ENCODE data around the gene CCNDBP1.

CCNDBP1 gene

GRCh38 chr15:43184407-43185124 is 637 bp upstream of the CCNDBP1 start:
- H3K9me3 ChIP-seq (ENCODE audit: control insufficient read depth, low read length): no peaks in the 10 kb centered on the region
- H3K27ac ChIP-seq: peak overlapping the region; percentile 78
- H2AFZ ChIP-seq: peak overlapping the region; percentile 91
- no peak for TF ChIP-seq CTCF (IDR thresholded peaks at IDR 0.05)
- H3K79me2 ChIP-seq: no peaks in the 10 kb centered on the region
- H3K36me3 ChIP-seq (ENCODE audit: control insufficient read depth, insufficient read depth, low read length): no peaks in the 10 kb centered on the region
- no peak overlapping the region for H3K4me2 ChIP-seq (ENCODE audit: low read length)
- no peak overlapping the region for H3K9ac ChIP-seq
- H3K4me3 ChIP-seq (ENCODE audit: low read depth, low read length): peak overlapping the region; percentile 89
- no peaks in the 10 kb centered on the region for H3K27me3 ChIP-seq (ENCODE audit: control insufficient read depth, insufficient read depth, low read length)
- no peaks in the 10 kb centered on the region for H3K4me1 ChIP-seq

DNA sequence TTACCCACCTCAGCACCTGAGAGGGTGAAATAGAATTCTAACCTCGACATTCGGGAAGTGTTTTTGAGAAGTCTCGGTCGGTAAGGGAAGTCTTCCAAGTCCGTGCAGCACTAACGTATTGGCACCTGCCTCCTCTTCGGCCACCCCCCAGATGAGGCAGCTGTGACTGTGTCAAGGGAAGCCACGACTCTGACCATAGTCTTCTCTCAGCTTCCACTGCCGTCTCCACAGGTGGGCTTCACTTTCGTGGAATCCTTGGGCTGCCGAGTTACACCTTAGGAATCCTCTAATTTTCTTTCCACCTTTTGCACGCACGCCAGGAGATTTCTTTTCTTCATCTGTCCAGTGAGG is 775 bp downstream of the CCNDBP1 start:
- no peaks in the 10 kb centered on the region for H3K79me2 ChIP-seq
- H3K4me2 ChIP-seq (ENCODE audit: low read length): peak overlapping the region; percentile 88
- peak overlapping the region; percentile 89 for H3K4me3 ChIP-seq (ENCODE audit: low read depth, low read length)
- no peaks in the 10 kb centered on the region for H3K9me3 ChIP-seq (ENCODE audit: control insufficient read depth, low read length)
- no peaks in the 10 kb centered on the region for H3K27me3 ChIP-seq (ENCODE audit: control insufficient read depth, insufficient read depth, low read length)
- peak overlapping the region; percentile 91 for H2AFZ ChIP-seq
- H3K4me1 ChIP-seq: no peaks in the 10 kb centered on the region
- no peaks in the 10 kb centered on the region for H3K36me3 ChIP-seq (ENCODE audit: control insufficient read depth, insufficient read depth, low read length)
- peak overlapping the region; percentile 78 for H3K27ac ChIP-seq
- peak; percentile 1 for TF ChIP-seq CTCF (IDR thresholded peaks at IDR 0.05)
- peak overlapping the region; percentile 89 for H3K9ac ChIP-seq

GRCh38 chr15:43187544-43188155 is 2.4 kb downstream of the CCNDBP1 start:
- H3K27me3 ChIP-seq (ENCODE audit: control insufficient read depth, insufficient read depth, low read length): no peaks in the 10 kb centered on the region
- H3K27ac ChIP-seq: no peak overlapping the region
- H3K4me1 ChIP-seq: no peaks in the 10 kb centered on the region
- no peak overlapping the region for H3K9ac ChIP-seq
- no peak overlapping the region for H3K4me2 ChIP-seq (ENCODE audit: low read length)
- H3K36me3 ChIP-seq (ENCODE audit: control insufficient read depth, insufficient read depth, low read length): no peaks in the 10 kb centered on the region
- H3K4me3 ChIP-seq (ENCODE audit: low read depth, low read length): no peak overlapping the region
- no peaks in the 10 kb centered on the region for H3K79me2 ChIP-seq
- TF ChIP-seq CTCF (IDR thresholded peaks at IDR 0.05): peak; percentile 29
- H3K9me3 ChIP-seq (ENCODE audit: control insufficient read depth, low read length): no peaks in the 10 kb centered on the region
- H2AFZ ChIP-seq: no peak overlapping the region

DNA sequence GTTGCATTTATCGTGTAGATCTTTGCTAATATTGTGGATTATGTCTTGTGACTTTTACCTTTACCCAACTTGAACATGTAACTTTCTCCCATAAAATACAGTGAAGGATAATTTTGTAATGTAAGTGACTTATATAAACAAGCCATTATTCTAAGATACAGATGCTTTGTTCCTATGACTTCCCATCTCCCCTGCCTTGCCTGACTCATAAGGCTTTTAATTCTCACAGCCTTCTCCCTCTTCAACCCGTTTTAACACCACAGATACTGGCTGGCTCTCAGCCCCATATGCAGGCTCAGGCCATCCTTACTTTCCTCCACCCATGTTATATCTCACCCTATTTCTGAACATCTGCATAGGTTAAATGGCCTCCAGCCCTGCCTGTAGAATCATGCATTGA is 4.1 kb downstream of the CCNDBP1 start:
- Histone ChIP-seq H3K9ac (no peak overlapping the region), H2AFZ (no peak overlapping the region), H3K4me1 (no peaks in the 10 kb centered on the region), H3K79me2 (no peaks in the 10 kb centered on the region), H3K27ac (no peak overlapping the region), H3K9me3 (ENCODE audit: control insufficient read depth, low read length) (no peaks in the 10 kb centered on the region), H3K36me3 (ENCODE audit: control insufficient read depth, insufficient read depth, low read length) (no peaks in the 10 kb centered on the region), H3K27me3 (ENCODE audit: control insufficient read depth, insufficient read depth, low read length) (no peaks in the 10 kb centered on the region), H3K4me3 (ENCODE audit: low read depth, low read length) (no peak overlapping the region), H3K4me2 (ENCODE audit: low read length) (no peak overlapping the region)
- no peak for TF ChIP-seq CTCF (IDR thresholded peaks at IDR 0.05)

GRCh38 chr15:43190178-43190577 is 5.0 kb downstream of the CCNDBP1 start:
- H3K4me1 ChIP-seq: no peaks in the 10 kb centered on the region
- H3K9ac ChIP-seq: no peak overlapping the region
- no peaks in the 10 kb centered on the region for H3K9me3 ChIP-seq (ENCODE audit: control insufficient read depth, low read length)
- no peaks in the 10 kb centered on the region for H3K36me3 ChIP-seq (ENCODE audit: control insufficient read depth, insufficient read depth, low read length)
- H3K79me2 ChIP-seq: no peaks in the 10 kb centered on the region
- H3K27ac ChIP-seq: no peak overlapping the region
- TF ChIP-seq CTCF (IDR thresholded peaks at IDR 0.05): no peak
- H3K4me3 ChIP-seq (ENCODE audit: low read depth, low read length): no peak overlapping the region
- H3K4me2 ChIP-seq (ENCODE audit: low read length): no peak overlapping the region
- H2AFZ ChIP-seq: no peak overlapping the region
- no peaks in the 10 kb centered on the region for H3K27me3 ChIP-seq (ENCODE audit: control insufficient read depth, insufficient read depth, low read length)
